ENCODE measurements around the gene CTIF.

DNA sequence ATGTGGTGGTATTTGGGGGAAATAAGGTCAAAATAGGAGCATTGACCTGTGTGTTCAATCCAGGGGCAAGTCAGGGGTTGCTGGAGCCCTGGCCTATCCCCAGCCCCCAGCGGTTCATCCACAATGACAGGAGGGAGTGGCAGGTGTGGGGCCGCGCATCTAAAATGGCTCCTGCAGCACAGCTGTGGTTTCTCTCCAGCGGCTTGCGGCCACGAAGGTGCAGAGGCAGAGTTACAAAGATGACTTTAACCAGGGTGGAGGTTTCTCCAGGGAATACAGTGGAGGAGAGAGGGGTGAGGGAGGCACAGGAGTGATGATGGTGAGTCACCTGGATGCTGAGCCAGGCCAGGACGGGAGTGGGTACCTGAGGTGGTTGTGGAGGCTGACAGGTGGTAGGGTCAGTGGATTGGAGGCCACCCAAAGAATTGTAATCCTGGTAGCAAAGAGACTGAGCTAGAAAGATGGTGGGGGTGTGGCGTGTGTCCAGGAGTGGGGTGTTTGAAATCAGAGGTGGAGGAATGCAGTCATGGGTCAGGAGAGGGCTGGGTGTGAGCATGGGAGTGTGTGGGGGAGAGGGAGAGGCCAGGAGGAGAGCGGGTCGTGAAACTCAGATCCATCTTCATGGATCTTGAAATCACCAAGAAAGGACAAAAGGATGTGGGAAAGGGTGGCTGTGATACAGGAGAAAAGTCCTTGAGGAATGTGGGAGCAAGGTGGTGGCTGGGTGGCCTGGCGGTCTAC lies 83.2 kb downstream of the CTIF start:
- TF ChIP-seq POLR2AphosphoS5 (IDR thresholded peaks at IDR 0.05): no peak
- no peak for TF ChIP-seq POLR2A (IDR thresholded peaks at IDR 0.05)
- TF ChIP-seq, protein P1, sequence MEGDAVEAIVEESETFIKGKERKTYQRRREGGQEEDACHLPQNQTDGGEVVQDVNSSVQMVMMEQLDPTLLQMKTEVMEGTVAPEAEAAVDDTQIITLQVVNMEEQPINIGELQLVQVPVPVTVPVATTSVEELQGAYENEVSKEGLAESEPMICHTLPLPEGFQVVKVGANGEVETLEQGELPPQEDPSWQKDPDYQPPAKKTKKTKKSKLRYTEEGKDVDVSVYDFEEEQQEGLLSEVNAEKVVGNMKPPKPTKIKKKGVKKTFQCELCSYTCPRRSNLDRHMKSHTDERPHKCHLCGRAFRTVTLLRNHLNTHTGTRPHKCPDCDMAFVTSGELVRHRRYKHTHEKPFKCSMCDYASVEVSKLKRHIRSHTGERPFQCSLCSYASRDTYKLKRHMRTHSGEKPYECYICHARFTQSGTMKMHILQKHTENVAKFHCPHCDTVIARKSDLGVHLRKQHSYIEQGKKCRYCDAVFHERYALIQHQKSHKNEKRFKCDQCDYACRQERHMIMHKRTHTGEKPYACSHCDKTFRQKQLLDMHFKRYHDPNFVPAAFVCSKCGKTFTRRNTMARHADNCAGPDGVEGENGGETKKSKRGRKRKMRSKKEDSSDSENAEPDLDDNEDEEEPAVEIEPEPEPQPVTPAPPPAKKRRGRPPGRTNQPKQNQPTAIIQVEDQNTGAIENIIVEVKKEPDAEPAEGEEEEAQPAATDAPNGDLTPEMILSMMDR (IDR thresholded peaks at IDR 0.05): no peak
